Peyer's patch (tissue), 4 donors: Measurements from ENCODE around the gene PRKD1.

Experiments used
- CTCF ChIP-seq, 6 experiments: fragments of 450-650 bp in 4 of 6; fragments of 200-600 bp in 2 of 6; sonication (generic) in 1 of 6; IDR thresholded peaks; one replicate each; pipeline ENCODE4 v1.5.1; 2017 to 2019; ENCODE audit warnings: antibody characterized with exemption in 6 of 6, mild to moderate bottlenecking in 3 of 6, moderate library complexity in 1 of 6
- POLR2A ChIP-seq, 2 donors: fragments of 450-650 bp; IDR thresholded peaks; one replicate each; pipeline ENCODE4 v1.5.1; 2017; ENCODE audit warnings: antibody characterized with exemption in 2 of 2, mild to moderate bottlenecking in 2 of 2, moderate library complexity in 2 of 2

- TF ChIP-seq CTCF (IDR thresholded peaks at IDR 0.05): no peak
- TF ChIP-seq POLR2A (IDR thresholded peaks at IDR 0.05): no peak
Observed at GRCh38 chr14:29616922-29617321, 310.7 kb downstream of the PRKD1 start.
